Mammary epithelial cell (primary cell): ENCODE data around the gene MORN1.

Experiments used
- EZH2 ChIP-seq: IDR thresholded peaks from 2 replicates; pipeline ENCODE4 v1.6.1; 2012; ENCODE audit warnings: low read length, inconsistent platforms, borderline replicate concordance
- TF ChIP-seq, protein P1 (sequence below), 2 donors: IDR thresholded peaks in 1 of 2; conservative IDR thresholded peaks in 1 of 2; 2 replicates each; pipeline ENCODE4 v1.5.1; 2011 to 2012; ENCODE audit warnings: inconsistent platforms in 2 of 2, low read length in 2 of 2, mild to moderate bottlenecking in 2 of 2, control low read depth in 1 of 2, low read depth in 1 of 2; ENCODE audit not compliant: insufficient read depth in 1 of 2; ENCODE audit errors: extremely low read depth in 1 of 2

- TF ChIP-seq, protein P1, sequence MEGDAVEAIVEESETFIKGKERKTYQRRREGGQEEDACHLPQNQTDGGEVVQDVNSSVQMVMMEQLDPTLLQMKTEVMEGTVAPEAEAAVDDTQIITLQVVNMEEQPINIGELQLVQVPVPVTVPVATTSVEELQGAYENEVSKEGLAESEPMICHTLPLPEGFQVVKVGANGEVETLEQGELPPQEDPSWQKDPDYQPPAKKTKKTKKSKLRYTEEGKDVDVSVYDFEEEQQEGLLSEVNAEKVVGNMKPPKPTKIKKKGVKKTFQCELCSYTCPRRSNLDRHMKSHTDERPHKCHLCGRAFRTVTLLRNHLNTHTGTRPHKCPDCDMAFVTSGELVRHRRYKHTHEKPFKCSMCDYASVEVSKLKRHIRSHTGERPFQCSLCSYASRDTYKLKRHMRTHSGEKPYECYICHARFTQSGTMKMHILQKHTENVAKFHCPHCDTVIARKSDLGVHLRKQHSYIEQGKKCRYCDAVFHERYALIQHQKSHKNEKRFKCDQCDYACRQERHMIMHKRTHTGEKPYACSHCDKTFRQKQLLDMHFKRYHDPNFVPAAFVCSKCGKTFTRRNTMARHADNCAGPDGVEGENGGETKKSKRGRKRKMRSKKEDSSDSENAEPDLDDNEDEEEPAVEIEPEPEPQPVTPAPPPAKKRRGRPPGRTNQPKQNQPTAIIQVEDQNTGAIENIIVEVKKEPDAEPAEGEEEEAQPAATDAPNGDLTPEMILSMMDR (conservative IDR thresholded peaks at IDR 0.05 in 1 of 2, IDR thresholded peaks at IDR 0.05 in 1 of 2; ENCODE audit: extremely low read depth in 1 of 2, insufficient read depth in 1 of 2, low read depth in 1 of 2, low read length in 2 of 2), result no peak
- no peak for TF ChIP-seq EZH2
Measured at GRCh38 chr1:2286923-2287322, 104.4 kb downstream of the MORN1 start.
